Measurements from ENCODE around the gene OBSCN. TPM values are rescaled to one million over a fixed set of nuclear protein-coding genes. Genes with fewer than 3 reads are reported as not detected.

The OBSCN gene
- total RNA-seq, 2 donors from 2014 or later, result 159 to 317 TPM

- Histone ChIP-seq H3K36me3 (peaks cover 74% of the 10 kb centered on the region), H3K27ac (peak overlapping the region; percentile 74 to 76)
These were observed 67.3 kb downstream of the OBSCN start for GRCh38 chr1:228275179-228275429.

DNA sequence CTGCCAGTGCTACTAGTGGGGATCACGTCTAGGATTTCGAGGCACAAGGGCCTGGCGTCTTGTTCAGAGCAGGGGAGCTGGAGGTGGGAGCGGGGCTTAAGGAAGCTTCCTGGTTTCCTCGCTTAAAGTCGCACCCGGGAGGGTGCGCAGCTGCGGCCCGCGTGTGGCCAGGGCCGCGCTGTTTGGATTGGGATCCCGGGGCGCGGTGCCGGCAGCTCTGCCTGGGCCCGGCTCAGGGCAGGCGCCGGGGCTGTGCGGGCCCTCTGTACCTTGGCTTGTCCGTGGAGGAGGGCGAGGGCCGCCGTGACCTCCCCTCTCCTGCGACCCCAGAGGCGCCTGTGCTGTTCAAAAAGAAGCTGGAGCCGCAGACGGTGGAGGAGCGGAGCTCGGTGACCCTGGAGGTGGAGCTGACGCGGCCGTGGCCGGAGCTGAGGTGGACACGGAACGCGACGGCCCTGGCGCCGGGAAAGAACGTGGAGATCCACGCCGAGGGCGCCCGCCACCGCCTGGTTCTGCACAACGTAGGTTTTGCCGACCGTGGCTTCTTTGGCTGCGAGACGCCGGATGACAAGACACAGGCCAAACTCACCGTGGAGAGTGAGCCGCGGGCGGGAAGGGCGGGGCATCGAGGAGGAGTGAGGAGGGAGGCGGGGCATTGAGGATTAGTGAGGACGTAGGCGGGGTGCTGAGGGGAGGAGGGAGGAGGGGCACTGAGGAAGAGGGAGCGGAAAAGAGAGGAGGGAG lies 67.8 kb downstream of the OBSCN start:
- Histone ChIP-seq H3K9me3 (no peaks in the 10 kb centered on the region), H3K4me3 (peak overlapping the region; percentile 53 to 61), H3K27me3 (no peaks in the 10 kb centered on the region), H3K36me3 (peaks cover 79% of the 10 kb centered on the region), H3K27ac (peak overlapping the region; percentile 74 to 76), H3K4me1 (peaks cover 0 to 22% of the 10 kb centered on the region in 2 donors)
- peak; percentile 88 for DNase-seq (ENCODE audit: low spot score)
- TF ChIP-seq, protein P1, sequence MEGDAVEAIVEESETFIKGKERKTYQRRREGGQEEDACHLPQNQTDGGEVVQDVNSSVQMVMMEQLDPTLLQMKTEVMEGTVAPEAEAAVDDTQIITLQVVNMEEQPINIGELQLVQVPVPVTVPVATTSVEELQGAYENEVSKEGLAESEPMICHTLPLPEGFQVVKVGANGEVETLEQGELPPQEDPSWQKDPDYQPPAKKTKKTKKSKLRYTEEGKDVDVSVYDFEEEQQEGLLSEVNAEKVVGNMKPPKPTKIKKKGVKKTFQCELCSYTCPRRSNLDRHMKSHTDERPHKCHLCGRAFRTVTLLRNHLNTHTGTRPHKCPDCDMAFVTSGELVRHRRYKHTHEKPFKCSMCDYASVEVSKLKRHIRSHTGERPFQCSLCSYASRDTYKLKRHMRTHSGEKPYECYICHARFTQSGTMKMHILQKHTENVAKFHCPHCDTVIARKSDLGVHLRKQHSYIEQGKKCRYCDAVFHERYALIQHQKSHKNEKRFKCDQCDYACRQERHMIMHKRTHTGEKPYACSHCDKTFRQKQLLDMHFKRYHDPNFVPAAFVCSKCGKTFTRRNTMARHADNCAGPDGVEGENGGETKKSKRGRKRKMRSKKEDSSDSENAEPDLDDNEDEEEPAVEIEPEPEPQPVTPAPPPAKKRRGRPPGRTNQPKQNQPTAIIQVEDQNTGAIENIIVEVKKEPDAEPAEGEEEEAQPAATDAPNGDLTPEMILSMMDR (IDR thresholded peaks at IDR 0.05), result no peak

More at GRCh38 chr1:228275179-228275429, 67.3 kb downstream of the OBSCN start:
- peaks cover 0 to 22% of the 10 kb centered on the region in 2 donors for H3K4me1 ChIP-seq
- DNase-seq (ENCODE audit: low spot score), result no peak
- peak overlapping the region; percentile 53 to 61 for H3K4me3 ChIP-seq
- no peaks in the 10 kb centered on the region for H3K9me3 ChIP-seq
- TF ChIP-seq, protein P1 (IDR thresholded peaks at IDR 0.05), result no peak
- H3K27me3 ChIP-seq, result no peaks in the 10 kb centered on the region

DNA sequence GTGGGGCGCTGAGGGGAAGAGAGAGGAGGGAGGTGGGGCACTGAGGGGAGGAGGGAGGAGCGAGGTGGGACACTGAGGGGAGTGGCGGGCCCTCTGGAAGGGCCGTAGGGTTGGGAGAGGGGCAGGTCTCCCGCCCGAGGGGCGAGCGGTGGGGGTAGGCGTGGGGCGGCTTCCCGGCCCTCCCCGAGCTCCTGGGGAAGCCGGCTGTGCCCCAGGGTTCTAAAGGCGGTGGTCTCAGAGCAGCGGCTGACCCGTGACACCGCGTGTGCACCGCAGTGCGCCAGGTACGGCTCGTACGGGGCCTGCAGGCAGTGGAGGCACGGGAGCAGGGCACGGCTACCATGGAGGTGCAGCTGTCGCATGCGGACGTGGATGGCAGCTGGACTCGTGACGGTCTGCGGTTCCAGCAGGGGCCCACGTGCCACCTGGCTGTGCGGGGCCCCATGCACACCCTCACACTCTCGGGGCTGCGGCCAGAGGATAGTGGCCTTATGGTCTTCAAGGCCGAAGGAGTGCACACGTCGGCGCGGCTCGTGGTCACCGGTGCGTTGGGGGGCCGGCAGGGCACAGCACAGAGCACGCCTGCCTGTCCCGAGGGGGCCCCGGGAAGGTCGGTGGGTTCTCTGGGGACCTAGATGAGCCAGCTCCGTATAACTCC lies 68.5 kb downstream of the OBSCN start:
- Histone ChIP-seq H3K27me3 (no peaks in the 10 kb centered on the region), H3K36me3 (peaks cover 86% of the 10 kb centered on the region), H3K4me1 (peaks cover 0 to 22% of the 10 kb centered on the region in 2 donors), H3K9me3 (no peaks in the 10 kb centered on the region), H3K4me3 (peak overlapping the region; percentile 53 to 61), H3K27ac (peak overlapping the region in 1 of 2 donors; percentile 74)
- TF ChIP-seq, protein P1 (IDR thresholded peaks at IDR 0.05), result no peak
- DNase-seq (ENCODE audit: low spot score), result no peak

- H3K4me1 ChIP-seq, result peaks cover 0 to 22% of the 10 kb centered on the region in 2 donors
- H3K4me3 ChIP-seq, result peak overlapping the region in 1 of 2 donors; percentile 61
- H3K27me3 ChIP-seq, result no peaks in the 10 kb centered on the region
- H3K27ac ChIP-seq, result peak overlapping the region in 1 of 2 donors; percentile 74
- DNase-seq (ENCODE audit: low spot score), result no peak
- no peaks in the 10 kb centered on the region for H3K9me3 ChIP-seq
- TF ChIP-seq, protein P1 (IDR thresholded peaks at IDR 0.05), result no peak
- H3K36me3 ChIP-seq, result peaks cover 87% of the 10 kb centered on the region
These were observed 69.2 kb downstream of the OBSCN start for GRCh38 chr1:228276901-228277490.

- peaks cover 88% of the 10 kb centered on the region for H3K36me3 ChIP-seq
- peaks cover 0 to 22% of the 10 kb centered on the region in 2 donors for H3K4me1 ChIP-seq
- H3K4me3 ChIP-seq, result no peak overlapping the region
- H3K9me3 ChIP-seq, result no peaks in the 10 kb centered on the region
- TF ChIP-seq, protein P1 (IDR thresholded peaks at IDR 0.05), result no peak
- H3K27me3 ChIP-seq, result no peaks in the 10 kb centered on the region
- no peak overlapping the region for H3K27ac ChIP-seq
- no peak for DNase-seq (ENCODE audit: low spot score)
These were observed 69.9 kb downstream of the OBSCN start for GRCh38 chr1:228277491-228278431.
